ENCODE data around the gene AMBRA1.
"Not testable (repeated sequence)": the region's sequence is repeated elsewhere in the genome, so short reads cannot be mapped to it uniquely, and the experiment has no call there.

The AMBRA1 gene

DNA sequence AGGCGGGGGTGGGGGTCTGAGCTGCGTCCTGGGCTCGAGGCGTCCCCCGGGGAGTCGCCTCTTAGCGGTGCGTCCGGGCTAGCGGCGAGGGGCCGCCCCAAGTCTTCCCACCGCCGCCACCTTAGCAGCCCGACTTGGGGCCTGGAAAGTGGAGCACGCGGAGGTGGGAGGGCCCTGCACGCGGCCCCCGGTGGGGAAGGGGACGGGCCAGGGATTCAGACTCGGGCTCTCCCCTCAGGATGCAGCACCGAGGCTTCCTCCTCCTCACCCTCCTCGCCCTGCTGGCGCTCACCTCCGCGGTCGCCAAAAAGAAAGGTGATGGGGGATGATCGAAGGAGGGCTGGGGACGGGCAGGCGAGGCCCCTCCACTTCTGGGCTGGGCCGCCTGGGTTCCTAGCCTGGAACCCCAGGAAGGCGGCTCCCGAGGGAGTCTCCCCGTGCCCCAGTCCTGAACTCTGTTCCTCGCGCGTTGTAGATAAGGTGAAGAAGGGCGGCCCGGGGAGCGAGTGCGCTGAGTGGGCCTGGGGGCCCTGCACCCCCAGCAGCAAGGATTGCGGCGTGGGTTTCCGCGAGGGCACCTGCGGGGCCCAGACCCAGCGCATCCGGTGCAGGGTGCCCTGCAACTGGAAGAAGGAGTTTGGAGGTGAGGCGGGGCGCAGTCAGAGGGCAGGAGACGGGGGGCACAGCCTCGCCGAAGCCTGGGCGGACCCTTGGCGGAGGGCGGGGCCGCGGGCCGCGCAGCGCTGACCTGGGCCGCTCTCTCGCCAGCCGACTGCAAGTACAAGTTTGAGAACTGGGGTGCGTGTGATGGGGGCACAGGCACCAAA lies 211.8 kb downstream of the AMBRA1 start:
- DNase-seq (ENCODE audit: low read depth), result no peak

DNA sequence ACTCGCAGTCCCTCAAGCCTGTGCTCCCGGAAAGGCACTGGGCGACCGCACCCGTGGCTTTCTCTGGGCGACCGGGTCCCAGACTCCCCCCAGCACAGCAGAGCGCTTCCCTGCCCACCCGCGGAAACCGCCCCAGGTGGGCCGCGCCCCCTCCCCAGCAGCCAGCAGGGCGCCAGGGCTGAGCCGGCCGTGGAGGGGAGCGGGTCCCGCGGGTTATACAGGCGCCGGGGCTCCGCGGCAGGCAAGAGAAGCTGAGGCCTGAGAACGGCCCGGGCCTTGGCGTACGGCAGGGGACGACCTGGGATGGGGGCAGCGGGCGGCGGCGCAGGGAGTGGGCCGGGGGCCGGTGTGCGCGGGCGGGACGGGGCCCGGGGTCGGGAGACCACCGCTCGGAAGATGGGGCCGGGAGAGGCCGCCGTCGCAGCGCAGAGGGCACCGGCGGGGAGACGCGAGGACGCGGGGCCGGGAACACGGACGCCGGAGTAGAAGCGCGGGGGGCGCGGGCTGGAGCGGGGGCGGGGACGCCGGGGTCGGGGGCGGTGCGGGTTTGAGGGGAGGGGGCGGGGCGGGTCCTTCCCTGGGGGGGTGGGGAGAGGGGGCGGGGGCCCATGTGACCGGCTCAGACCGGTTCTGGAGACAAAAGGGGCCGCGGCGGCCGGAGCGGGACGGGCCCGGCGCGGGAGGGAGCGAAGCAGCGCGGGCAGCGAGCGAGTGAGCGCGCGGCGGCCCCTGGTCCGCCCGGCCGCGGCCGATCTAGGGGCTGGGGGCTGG lies 212.6 kb downstream of the AMBRA1 start, which contains the start of gene MDK:
Gene MDK, plus strand, starts transcription at position 622 of the 771 bp plus-strand sequence. CDS start 389 bp downstream, outside the sequence.
- DNase-seq (ENCODE audit: low read depth), result no peak

DNA sequence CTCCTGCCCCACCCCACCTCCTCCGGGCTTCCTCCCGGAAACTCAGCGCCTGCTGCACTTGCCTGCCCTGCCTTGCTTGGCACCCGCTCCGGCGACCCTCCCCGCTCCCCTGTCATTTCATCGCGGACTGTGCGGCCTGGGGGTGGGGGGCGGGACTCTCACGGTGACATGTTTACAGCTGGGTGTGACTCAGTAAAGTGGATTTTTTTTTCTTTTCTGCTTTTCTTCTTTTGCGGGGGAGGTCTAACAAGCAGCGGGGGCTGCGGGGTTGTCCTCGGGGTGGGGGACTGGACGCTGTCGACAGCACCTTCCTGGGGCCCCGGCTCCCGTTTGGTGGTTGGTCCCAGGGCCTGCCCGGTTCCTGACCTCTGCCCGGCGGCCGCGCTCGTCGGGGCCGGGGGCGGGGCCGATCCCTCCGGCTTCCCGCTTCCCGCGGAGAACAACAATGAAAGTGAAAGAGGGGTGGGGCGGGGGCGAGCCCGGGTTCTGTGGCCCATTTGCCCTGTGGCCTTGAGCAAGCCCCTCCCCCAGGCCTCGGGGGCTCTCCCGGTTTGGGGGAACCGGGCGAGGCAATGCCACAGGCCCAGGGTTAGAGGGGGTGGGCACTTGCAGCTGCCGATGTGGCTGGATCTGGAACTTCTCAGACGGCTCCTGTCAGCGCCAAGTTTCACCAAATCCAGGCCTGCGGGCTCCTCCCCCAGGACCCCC lies 213.3 kb downstream of the AMBRA1 start:
- DNase-seq (ENCODE audit: low read depth), result no peak

DNA sequence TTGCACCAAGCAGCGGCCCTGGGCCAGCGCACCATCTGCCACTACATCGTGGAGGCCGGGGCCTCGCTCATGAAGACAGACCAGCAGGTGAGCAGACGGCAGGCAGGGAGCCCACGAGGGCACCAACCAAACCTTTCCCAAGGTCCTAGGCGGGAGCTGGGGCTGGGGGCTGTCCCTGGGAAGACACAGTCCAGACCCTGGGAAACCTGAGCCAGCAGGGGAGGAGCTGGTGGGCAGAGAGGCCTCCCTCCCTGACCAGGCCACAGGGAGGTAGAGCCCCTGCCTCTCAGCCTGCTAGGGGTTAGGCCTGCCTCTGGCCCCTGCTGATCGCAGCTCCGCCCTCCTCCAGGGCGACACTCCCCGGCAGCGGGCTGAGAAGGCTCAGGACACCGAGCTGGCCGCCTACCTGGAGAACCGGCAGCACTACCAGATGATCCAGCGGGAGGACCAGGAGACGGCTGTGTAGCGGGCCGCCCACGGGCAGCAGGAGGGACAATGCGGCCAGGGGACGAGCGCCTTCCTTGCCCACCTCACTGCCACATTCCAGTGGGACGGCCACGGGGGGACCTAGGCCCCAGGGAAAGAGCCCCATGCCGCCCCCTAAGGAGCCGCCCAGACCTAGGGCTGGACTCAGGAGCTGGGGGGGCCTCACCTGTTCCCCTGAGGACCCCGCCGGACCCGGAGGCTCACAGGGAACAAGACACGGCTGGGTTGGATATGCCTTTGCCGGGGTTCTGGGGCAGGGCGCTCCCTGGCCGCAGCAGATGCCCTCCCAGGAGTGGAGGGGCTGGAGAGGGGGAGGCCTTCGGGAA lies 214.1 kb downstream of the AMBRA1 start:
- DNase-seq (ENCODE audit: low read depth), result not testable (repeated sequence)

DNA sequence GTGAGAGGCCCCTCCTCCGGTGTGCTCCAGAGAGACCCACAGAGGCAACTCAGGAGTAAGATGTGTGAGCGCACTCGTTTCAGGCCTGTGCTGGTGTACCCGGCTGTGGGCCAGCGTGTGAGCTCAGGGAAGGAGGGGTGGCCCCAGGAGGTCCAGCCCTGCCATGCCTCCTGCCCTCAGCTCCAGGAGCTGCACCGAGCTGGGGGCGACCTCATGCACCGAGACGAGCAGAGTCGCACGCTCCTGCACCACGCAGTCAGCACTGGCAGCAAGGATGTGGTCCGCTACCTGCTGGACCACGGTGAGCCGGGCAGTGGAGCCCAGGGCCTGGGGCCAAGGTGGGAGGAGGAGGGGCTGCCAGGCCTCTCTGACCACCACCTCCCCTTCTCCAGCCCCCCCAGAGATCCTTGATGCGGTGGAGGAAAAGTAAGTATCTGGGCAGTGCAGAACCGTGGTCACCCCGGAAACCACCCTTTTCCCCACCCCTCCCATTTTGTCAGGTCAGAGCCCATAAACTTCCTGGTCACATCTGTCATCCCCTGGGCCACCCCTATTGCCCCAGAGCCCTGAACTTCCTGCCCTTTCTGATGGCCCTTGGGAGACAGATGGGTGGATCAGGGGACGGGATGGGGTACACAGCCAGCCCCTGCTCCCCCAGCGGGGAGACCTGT lies 214.9 kb downstream of the AMBRA1 start:
- DNase-seq (ENCODE audit: low read depth), result no peak

DNA sequence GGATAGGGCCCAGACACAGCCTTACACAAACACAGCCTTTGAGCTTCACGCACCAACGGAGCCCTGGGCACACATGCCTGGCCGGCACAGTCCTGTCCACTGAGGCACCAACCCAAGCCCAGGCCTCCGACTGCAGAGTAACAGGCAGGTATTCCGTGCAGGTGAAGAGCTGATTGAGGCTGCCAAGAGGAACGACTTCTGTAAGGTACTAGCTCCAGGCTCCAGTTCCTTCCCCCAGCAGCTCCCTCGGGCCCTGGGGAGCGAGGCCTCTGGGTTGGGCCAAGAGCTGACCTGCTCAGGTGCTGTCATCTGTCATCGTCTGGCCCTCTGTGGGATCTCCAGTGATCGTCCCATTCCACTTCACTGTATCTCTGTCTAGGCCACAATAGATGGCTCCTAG lies 215.5 kb downstream of the AMBRA1 start:
- no peak for DNase-seq (ENCODE audit: low read depth)

DNA sequence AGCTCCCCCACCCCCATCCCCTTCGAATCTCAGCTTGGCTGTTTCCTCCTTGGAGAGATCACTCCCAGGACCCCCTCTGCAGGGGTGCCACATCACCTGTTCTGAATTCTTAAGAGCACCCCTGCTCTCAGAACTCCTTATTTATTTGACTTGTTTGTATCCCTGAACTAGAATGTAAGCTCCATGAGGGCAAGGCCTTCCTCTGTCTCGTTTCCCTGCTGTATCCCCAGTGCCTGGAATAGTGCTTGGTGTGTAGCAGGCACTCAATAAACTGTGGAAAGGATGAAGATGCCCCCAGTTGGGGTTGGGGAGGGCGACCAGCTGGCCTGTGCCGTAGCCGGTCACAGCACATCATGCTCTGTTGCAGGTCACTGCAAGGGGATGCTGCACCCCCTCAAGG lies 216.0 kb downstream of the AMBRA1 start:
- DNase-seq (ENCODE audit: low read depth), result no peak

DNA sequence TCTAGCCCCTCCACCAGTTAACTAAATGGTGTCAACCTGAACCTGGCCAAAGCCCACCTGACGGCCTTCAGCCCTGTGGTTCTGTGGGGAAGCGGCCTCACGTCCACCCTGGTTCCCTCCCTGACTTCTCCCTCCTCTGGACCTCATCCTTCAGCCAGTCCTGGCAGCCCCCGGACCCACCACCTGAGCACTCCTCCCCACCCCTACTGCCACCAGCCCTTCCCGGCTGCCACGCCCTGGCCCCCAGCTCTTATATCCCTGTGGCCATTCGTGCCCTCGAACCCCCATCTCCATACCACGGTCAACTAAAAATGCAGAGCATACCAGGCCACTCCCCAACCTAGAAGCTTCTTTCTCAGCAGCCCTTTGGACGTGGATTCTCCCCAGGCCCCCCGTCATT lies 216.5 kb downstream of the AMBRA1 start:
- no peak for DNase-seq (ENCODE audit: low read depth)

DNA sequence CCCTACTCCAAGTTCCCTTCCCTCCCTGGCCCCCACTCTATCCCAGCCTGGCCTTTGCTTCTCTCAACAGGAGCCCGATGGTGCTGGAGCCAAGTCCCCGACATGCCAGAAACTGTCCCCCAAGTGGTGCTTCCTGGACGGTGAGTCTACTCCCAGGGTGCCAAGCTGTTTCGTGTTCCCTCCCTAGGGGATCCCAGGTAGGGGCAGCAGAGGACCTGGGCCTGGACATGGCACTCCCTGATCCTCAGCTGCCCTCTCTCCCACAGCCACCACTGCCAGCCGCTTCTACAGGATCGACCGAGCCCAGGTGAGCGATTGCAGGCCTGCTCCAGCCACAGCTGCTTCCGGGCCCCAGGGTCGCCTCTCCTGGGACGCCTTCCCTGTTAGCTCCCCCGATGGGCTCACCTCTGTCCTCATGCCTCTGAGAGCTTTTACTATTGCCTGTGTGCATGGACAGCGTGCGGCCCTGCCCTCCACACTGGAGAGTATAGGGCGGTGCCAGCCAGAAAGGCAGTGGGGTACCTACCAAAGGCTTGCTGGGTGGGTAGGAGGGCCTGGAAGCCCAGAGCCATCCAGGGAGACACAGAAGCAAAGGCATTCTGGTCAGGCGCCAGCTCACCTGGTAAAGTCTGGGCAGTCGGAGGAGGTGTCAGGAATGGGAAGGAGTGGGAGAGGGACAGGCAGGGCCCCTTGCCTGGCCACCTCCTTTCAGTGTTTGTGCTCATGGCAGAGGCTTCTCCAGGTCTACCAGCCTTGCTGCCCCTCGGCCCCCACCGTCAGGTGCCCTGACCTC lies 217.4 kb downstream of the AMBRA1 start:
- no peak for DNase-seq (ENCODE audit: low read depth)

DNA sequence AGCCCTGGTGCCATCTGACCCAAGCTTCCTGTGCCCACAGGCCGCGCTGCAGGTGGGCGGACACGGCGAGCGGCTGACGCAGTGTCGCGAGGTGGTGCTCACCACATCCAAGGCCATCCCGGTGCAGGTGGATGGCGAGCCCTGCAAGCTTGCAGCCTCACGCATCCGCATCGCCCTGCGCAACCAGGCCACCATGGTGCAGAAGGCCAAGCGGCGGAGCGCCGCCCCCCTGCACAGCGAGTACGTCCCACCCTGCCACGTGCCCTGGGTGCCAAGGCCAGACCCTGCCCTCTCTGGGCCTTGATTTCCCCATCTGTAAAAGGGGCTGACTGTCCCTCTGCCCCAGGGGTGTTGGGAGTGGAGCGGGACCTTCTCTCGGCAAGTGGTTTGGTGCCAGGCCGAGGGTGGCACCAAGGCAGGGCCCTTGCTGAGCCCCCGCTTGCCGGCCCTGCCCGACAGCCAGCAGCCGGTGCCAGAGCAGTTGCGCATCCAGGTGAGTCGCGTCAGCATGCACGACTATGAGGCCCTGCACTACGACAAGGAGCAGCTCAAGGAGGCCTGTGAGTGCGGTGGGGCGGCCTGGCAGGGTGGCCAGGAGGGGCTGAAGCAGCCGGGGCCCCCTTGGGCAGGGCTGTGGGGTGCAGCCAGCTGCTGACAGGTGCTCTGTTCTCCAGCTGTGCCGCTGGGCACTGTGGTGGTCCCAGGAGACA lies 218.3 kb downstream of the AMBRA1 start:
- DNase-seq (ENCODE audit: low read depth), result no peak

DNA sequence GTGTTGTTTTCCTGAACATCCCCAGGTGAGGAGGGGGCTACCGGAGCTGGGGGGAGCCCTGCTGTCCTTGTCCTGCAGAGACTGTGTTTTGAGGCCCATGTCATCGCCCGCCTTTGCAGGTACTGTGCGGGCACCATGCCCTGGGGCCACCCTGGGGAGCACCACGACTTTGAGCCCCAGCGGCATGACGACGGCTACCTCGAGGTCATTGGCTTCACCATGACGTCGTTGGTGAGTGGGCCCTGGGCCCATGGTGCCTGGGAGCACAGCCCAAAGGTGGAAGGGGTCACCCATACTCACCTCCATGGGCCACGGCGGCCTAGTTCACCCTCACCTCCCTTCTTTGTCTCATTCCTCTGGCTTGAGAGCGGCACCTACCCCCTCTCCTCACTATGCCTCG lies 219.0 kb downstream of the AMBRA1 start:
- no peak for DNase-seq (ENCODE audit: low read depth)

DNA sequence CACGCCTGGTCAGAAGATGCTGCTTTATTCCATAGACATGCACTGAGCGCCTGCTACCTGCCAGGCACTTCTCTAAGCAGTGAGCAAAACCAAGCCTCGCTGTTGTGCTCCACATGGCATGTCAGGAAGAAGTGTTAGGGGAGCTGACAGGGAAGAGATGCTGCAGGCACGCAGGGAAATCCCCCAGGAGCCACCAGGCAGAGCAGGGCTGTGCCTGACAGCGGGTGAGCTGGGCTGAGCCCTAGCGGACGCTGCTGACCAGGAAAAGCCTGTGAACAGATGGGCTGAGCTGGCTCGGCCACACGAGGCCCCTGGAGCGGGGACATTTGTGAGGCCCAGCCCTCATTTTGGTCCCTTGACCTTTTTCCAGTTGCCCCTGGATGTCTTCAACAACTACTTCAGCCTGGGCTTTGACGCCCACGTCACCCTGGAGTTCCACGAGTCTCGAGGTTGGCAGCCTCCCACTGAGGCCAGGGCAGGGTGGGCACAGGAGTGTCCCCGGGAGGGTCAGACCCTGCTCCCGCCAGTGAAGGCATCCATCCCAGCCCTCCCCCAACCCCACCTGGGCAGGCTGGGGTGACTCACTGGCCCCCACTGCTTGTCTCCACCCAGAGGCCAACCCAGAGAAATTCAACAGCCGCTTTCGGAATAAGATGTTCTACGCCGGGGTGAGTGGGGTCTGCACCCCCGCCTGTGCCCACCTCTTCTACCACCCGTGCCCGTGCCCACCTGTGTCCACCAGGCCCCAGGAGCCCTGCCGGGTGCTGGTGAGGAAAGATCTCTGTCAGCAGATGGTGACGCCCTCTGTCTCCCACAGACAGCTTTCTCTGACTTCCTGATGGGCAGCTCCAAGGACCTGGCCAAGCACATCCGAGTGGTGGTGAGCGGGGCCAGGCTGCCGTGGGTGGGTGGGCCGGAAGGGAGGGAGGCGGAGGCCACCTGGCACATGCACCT lies 219.8 kb downstream of the AMBRA1 start:
- no peak for DNase-seq (ENCODE audit: low read depth)

DNA sequence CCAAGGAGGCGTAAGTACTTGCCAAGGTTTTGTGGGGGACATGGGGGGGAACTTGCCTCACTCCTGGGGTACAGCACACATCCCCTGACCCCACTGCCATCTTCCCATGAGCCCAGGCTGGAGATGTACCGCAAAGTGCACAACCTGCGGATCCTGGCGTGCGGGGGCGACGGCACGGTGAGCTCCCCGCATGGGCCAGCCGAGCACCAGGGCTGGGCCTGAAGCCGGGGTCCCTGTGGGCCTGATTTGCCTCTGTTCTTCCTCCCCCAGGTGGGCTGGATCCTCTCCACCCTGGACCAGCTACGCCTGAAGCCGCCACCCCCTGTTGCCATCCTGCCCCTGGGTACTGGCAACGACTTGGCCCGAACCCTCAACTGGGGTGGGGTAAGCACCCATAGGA lies 221.3 kb downstream of the AMBRA1 start:
- DNase-seq (ENCODE audit: low read depth), result not testable (repeated sequence)

DNA sequence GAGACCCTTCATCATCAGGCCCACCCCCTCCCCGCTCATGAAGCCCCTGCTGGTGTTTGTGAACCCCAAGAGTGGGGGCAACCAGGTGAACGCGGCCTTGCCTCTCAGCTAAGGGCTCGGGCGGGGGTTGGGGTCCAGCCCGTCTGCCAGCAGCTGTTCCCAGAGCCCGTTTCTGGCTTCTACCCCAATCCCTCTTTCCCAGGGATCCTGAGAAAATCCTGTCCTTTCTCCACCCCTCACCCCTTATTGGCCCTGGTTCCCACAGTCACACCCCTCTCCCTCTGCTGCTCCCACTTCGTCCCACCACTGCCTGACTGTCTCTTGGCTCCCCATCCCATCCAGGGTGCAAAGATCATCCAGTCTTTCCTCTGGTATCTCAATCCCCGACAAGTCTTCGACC lies 221.7 kb downstream of the AMBRA1 start:
- no peak for DNase-seq (ENCODE audit: low read depth)

DNA sequence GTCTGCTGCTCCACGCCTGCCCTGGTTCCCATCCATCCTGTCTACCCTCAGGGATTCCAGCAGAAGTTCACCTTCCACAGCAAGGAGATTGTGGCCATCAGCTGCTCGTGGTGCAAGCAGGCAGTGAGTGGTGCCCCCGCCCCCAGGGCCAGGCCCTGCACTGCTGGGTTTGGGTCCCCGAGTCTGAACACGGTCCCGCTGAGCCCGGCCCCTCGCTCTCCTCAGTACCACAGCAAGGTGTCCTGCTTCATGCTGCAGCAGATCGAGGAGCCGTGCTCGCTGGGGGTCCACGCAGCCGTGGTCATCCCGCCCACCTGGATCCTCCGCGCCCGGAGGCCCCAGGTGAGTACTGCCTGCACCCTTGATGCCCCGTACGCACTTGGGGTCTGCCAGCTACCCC lies 222.6 kb downstream of the AMBRA1 start:
- DNase-seq (ENCODE audit: low read depth), result not testable (repeated sequence)

DNA sequence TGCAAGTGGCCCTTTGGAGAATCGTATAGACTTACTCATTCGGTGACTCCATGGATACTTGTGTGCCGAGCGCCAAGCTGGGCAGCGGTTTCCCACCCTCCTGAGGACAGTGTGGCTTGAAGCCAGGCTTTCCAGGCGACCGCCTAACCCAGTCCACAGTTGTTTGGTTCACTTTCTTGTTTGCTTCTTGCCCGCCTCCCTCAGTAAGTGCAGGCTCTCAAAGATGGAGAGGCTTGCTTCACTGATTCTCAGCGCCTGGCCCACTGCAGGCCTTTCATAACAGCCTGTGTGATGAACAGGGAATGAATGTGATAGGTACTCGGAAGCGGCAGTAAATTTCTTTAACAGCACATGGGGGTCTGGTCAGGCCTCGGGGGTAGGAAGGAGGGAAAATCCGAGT lies 223.6 kb downstream of the AMBRA1 start:
- DNase-seq (ENCODE audit: low read depth), result no peak

DNA sequence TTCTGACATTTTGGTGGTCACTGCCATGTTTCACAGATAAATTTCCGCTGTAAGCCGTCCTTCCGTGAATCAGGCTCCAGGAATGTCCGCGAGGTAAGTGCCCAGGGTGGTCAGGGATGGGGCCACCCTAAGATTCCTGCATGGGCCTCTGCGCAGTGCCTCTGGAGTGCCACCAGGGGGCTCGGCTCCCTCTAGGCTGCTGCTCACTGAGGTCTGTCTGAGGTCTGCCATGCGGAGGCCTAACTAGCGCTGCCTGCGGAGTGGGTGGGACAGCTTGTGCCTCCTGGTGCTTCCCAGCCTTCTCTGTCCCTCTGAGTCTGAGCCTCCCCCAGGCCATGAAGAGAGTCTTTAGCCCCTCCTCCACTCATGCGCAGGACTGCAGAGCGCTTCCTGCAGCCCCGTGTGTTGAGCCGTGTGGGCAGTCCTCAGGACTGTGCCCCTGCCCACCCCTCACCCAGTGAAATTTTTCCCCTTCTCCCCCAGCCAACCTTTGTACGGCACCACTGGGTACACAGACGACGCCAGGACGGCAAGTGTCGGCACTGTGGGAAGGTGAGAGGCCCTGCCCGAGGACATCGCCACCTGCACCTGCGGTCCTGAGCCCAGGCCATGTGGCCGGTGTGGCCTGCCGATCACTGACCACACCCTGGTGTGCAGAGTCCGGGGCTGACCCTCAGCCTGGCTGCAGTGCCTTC lies 224.2 kb downstream of the AMBRA1 start:
- no peak for DNase-seq (ENCODE audit: low read depth)

DNA sequence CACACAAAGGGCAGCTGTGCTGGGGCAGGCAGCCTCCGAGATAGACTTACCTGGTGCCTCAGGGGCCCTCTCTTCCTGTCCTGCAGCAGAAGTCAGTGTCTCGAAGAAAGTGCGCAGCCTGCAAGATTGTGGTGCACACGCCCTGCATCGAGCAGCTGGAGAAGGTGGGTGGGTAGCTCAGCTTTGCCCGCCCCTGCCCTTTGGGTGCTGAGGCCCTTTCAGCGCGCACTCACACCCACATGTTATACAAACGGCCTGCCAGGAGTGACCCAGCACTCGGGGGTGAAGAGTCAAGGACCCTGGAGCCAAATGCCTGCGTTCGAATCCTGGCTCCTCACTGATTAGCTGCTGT lies 225.9 kb downstream of the AMBRA1 start:
- no peak for DNase-seq (ENCODE audit: low read depth)

Measured in stimulated activated CD8-positive, alpha-beta memory T cell treated with anti-CD3 and anti-CD28 coated beads, Interleukin-15, amount 100 ng/mL, for 24 hours (primary cell).